ENCODE data around the gene ANO3.

Gene ANO3

DNA sequence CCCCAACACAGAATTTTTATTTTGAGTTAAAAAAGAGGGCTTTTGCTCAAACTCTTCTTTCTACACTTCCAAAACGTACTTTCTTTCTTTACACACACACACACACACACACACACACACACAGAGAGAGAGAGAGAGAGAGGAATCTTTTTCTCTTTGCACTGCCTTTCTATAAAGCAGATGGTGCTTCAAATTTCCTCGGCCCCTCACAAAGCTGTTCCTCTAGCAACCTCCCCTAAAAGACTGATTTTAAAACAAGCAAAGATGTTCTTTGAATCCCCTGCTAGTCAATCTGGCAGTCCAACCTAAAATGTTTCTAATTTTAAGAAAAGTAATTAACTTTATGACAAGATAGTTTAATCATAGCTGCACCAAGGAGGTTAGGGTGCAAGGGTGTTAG is 2.7 kb upstream of the ANO3 start:
- no peak for DNase-seq (ENCODE audit: extremely low spot score)
- CTCF ChIA-PET, result interaction anchor here (1.4 kb wide), 1 partner anchor 20 kb away, joined by 3 read pairs; no protein-coding TSS in a partner anchor
- TF ChIP-seq, protein P1, sequence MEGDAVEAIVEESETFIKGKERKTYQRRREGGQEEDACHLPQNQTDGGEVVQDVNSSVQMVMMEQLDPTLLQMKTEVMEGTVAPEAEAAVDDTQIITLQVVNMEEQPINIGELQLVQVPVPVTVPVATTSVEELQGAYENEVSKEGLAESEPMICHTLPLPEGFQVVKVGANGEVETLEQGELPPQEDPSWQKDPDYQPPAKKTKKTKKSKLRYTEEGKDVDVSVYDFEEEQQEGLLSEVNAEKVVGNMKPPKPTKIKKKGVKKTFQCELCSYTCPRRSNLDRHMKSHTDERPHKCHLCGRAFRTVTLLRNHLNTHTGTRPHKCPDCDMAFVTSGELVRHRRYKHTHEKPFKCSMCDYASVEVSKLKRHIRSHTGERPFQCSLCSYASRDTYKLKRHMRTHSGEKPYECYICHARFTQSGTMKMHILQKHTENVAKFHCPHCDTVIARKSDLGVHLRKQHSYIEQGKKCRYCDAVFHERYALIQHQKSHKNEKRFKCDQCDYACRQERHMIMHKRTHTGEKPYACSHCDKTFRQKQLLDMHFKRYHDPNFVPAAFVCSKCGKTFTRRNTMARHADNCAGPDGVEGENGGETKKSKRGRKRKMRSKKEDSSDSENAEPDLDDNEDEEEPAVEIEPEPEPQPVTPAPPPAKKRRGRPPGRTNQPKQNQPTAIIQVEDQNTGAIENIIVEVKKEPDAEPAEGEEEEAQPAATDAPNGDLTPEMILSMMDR (IDR thresholded peaks at IDR 0.05; ENCODE audit: control extremely low read depth, extremely low read depth, low read depth, missing control alignments), result no peak
- POLR2A ChIA-PET, result no interaction called here

DNA sequence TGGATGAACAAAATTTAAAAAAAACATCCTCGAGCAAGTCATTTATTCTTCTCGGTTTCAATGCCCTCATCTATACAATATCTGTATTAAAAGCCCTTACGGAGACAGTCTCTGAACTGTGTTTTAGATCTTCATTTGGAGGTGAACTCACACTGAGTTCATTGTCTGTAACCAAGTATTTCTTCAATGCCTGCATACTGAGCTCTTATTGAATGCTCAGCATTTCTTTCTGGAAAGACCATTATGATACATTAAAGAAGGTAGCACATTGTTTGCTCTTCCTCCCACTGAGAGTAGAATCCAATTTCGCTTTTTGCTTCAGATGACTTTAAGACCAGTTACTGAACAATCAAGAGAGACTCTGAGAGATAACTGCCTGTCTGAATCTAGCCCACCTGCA is 1.7 kb upstream of the ANO3 start:
- POLR2A ChIA-PET, result no interaction called here
- DNase-seq (ENCODE audit: extremely low spot score), result no peak
- CTCF ChIA-PET, result interaction anchor here (0.9 to 1.4 kb wide), 3 partner anchors 15 to 34 kb away, joined by 3 to 4 read pairs (median 3); no protein-coding TSS in a partner anchor
- TF ChIP-seq, protein P1 (IDR thresholded peaks at IDR 0.05; ENCODE audit: control extremely low read depth, extremely low read depth, low read depth, missing control alignments), result no peak

DNA sequence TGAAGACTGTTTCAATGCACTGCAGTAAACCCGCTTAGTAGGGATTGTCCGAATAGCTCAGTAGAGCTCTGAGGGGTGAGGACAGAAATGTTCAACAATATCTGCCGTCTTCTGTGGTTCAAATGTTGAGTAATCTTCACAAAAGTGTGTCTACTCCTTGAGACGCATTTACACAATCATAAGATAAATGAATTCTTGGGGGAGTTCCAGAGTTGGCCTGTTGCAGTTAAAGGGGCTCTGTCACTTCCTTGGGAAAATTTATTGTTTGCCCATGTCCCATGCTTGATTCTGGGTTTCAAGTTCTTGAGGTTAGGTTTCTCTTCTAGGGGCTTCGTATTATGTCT is 614 bp downstream of the ANO3 start:
- no peak for DNase-seq (ENCODE audit: extremely low spot score)
- ChIA-PET POLR2A (no interaction called here), CTCF (no interaction called here)
- TF ChIP-seq, protein P1 (IDR thresholded peaks at IDR 0.05; ENCODE audit: control extremely low read depth, extremely low read depth, low read depth, missing control alignments), result no peak

DNA sequence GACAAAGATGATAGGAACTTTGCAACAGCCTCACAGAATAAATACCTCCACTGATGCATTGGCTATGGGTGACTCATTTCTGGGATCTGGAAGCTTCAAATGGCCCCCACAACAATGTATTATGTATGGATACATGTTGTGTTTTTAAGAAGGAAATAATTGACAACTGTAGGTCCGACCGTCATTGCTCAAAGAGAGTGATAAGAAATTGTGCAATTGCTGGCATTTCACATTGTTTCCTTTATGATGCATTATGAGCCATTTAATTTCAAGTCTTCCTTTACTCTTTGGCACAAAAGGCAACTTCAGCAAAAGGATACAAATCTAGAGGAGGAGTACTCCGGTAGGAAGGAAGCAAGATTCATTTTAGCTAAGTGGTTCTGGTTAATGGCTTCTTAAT is 2.0 kb downstream of the ANO3 start:
- ChIA-PET POLR2A (no interaction called here), CTCF (interaction anchor here (0.9 kb wide), 1 partner anchor 36 kb away, joined by 3 read pairs; no protein-coding TSS in a partner anchor)
- DNase-seq (ENCODE audit: extremely low spot score), result no peak
- TF ChIP-seq, protein P1 (IDR thresholded peaks at IDR 0.05; ENCODE audit: control extremely low read depth, extremely low read depth, low read depth, missing control alignments), result no peak

DNA sequence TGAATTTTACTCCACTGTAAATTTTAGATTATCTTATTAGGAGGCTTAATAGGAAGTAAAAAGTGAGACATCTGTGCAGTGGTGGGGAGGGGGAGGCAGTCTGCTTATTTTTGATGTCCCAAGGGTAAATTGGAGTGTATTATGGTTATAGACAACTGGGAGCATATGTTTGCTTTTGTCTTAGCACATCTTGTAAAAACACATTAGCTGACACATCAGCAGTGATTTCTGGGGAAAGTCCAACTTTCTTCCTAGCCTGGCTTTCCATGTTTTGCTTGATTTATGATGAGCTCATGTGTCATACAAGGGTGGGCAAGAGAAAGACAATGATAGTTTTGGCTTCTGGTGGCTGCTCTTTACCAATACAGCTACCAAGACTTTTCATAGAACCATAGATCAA is 4.0 kb downstream of the ANO3 start:
- ChIA-PET CTCF (interaction anchor here (1.3 kb wide), 1 partner anchor 11 kb away, joined by 3 read pairs; no protein-coding TSS in a partner anchor), POLR2A (no interaction called here)
- no peak for DNase-seq (ENCODE audit: extremely low spot score)
- TF ChIP-seq, protein P1 (IDR thresholded peaks at IDR 0.05; ENCODE audit: control extremely low read depth, extremely low read depth, low read depth, missing control alignments), result no peak

DNA sequence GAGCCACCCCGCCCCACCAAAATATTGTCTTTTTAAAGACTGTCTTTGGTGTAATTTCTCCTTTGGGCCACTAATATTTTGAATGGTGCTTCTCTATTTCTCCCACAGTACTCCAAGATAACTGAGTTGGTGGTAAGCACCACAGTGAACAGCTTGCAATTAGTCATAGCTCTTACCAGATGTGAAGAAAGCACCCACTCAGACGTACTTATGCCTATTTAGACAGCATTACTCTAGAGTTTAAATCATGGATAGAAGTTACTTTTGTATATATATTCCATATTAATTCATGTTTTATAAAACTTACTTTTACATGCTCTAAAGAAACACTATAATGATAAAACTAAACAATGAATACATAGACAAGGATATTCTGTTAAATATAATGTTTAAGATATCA is 12.7 kb downstream of the ANO3 start:
- TF ChIP-seq, protein P1 (IDR thresholded peaks at IDR 0.05; ENCODE audit: control extremely low read depth, extremely low read depth, low read depth, missing control alignments), result no peak
- no peak for DNase-seq (ENCODE audit: extremely low spot score)
- ChIA-PET CTCF (no interaction called here), POLR2A (no interaction called here)

DNA sequence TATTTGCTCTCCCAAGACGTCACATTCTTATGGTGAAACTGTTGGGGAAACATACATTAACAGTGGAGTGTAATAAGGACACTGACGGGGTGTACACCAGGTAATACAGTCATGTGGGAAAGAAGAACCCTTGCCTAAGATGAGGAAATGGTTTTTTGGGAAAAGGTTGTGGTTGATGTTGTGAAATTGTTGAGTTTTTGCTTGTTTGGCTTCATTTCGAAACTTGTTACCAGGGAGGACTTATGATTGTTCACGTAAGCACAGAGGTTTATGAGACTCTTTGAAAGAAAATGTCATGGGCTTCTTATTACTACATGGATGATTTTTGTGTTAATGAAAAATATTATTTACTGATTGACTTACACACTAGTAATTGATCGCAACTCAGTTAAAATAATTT is 16.8 kb downstream of the ANO3 start:
- DNase-seq (ENCODE audit: extremely low spot score), result no peak
- TF ChIP-seq, protein P1 (IDR thresholded peaks at IDR 0.05; ENCODE audit: control extremely low read depth, extremely low read depth, low read depth, missing control alignments), result no peak
- ChIA-PET POLR2A (no interaction called here), CTCF (interaction anchor here (1.8 kb wide), 1 partner anchor 11 kb away, joined by 4 read pairs; no protein-coding TSS in a partner anchor)

Data from GM10248 (cell line).